GM18508 (cell line): Measurements from ENCODE around the gene AHNAK.

Experiments
- ATAC-seq: cut with Tn5 transposase; IDR thresholded peaks from one replicate; pipeline ENCODE4 v1.9.1; 2021; ENCODE audit warnings: moderate number of reproducible peaks; ENCODE audit not compliant: insufficient read depth, unreplicated experiment

Gene AHNAK

DNA sequence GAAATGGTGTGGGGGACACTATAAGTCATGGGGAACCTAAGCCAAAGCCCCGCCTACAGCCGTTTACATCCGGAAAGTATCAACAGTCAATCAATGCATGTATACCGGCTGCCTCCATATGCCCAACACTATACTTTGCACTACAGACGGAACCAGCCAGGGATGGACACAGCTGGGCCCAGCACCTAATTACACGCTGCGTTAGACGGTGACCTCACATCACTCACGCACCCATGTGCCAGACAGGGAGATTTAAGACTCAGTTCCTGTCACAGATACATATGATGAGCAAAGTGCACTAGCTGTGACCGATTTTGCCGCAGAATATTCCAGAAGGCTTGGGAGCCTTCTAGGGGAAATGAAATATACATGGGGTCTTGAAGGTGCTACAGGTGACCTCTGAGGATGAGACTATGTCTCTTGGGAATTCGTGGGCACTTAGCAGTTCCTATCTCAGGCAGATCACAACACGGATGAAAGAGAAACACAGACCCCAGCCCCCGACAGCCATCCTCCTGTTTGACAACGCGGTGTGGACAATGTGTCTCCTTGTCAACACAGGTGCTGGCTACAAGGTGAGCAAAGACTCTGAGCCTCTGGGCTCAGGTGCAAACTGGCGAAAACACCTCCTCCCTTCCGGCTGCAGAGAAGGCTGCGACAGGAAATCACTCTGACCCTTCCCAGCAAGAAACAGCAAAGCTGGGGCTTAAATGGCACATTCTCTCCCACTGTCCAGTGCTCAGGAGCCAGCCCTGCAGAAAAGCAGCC is 8.0 kb downstream of the AHNAK start:
- no peak for ATAC-seq

DNA sequence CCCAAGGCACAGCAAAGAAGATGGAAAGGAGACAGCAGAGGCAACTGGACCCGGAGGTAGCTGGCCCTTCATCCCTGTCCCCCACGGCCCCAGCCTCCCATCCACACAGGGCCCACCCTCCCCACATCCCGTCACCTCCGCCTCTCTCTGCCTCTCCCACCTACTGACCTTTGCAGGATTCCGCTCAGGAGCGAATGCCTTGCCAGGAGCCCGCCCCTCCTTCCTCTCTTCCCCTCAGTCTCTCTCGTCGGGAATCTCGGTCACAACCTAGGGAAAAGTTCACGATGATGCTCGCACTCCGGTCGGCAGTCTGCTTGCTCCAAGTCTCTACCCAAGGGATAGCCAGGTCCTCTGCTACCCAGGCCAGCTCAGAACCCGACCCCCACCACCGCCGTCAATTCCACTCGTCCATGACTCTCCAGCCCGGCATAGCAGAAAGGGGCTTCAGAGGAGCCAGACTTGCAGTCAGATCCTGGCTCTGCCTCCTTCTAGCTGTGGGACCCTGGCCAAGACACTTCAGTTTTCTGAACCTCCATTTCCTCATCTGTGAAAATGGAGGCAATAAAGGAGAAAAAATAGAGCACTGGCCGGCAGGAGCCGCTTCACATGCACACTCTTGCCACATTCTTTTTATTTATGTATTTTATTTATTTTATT is 10.2 kb downstream of the AHNAK start:
- ATAC-seq = no peak

DNA sequence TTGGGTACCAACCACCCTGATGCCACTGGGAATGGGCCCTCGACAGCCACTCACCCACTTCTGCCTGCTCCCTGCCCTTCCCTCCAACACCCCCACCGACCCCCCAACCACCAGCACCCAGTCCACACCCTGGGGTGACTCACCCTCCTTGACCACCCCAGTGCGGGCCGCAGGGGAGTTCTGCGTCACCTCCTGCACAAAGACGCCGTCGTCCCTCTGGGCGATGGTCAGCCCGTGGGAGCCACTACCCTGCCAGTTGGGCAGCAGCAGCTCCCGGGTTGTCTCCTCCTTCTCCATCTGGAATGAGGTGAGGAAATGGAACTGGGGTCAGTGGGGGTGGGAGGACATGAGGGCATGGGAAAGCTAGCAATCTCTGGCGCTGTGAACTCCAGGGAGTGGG is 10.8 kb downstream of the AHNAK start:
- no peak for ATAC-seq

DNA sequence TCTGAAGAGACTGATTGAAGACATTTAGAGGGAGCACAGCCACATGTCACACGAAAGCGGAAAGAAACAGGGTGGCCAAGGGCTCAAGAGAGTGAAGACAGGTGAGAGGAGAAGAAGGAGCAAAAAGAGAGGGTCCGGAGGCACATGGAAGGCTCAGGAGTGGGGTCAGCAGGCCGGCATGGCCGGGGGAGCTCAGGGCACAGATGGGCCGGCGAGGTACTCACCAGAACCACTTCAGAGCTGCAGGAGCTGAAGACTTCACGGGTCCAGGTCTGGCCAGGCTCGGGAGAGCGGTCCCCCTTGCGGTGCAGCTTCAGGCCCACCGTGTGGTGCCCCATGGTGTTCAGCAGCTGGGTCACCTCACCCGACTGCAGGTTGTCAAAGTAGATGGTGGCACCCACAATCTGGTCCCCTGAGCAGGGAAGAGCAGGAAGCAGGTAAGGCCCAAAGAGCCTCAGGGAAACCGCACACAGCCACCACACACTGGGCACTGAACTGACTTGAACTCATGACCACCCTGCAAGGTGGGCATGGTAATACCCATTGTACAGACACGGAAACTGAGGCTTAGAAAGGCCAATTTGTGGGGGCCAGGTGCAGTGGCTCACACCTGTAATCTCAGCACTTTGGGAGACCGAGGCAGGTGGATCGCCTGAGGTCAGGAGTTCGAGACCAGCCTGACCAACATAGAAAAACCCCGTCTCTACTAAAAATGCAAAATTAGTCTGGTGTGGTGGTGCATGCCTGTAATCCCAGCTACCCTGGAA is 11.6 kb downstream of the AHNAK start:
- ATAC-seq = no peak

DNA sequence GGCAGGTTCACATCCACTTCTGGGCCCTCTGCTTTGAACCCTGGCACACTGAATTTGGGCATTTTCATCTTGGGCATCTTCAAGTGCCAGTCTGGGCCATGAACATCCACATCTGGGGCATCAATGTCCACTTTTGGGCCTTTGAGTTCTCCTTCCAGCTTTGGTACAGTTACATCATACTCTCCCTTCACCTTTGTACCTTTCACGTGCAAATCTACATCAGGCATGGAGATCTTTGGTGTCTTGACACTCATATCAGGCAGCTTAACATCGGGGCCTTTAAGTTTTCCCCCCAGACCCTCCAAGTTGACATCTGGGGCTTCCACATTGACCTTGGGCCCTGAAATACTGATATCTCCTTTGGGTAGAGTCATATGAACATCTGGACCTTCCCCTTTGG is 14.5 kb downstream of the AHNAK start:
- ATAC-seq = no peak

DNA sequence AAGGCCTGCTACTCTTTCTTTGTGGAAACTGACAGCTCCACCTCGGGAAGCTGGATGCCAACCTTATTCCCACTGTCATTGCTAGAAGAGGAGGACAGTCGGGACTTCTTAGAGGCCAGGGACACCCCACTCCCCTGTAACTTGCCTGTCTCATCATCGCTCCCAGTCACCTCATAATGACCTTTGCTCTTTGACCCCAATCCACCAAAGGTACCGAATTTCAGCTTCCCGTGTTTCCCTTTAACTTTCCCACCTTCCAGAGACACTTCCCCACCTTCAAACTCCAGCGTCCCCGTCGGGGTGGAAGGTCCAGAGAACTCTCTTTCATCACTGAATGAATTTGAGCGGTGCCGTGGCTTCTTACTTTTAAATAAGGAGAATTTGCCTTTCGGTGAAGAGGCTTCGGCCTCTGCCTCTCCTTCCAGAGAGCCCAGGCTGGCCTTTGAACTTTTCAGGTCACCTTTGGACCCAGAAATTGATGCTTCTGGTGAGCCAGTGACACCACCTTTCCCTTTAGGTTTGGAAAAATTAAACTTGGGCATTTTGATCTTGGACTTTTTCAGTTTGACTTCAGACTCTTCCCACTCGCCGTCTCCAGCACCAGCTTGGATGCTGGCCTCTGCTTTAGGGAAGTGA is 29.8 kb downstream of the AHNAK start:
- no peak for ATAC-seq

DNA sequence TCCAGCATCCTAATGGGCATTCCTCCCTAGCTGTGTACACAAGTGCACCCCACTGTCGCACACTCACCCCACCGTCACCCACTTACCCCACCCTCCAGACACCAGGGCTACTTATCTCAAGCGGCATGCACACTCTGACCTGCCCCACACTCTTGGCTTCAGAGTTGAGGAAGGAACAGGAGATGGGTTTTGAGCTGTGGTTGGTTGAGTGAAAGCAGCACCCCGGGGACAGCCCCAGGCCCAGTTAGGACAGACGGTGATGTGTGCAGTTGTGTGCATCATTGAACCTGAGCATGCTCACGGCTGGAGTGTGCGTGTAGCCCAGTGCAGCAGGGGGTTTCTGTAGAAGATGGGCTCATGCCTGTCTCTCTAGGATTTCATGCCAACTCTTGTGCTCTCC is 32.5 kb downstream of the AHNAK start:
- ATAC-seq = no peak

DNA sequence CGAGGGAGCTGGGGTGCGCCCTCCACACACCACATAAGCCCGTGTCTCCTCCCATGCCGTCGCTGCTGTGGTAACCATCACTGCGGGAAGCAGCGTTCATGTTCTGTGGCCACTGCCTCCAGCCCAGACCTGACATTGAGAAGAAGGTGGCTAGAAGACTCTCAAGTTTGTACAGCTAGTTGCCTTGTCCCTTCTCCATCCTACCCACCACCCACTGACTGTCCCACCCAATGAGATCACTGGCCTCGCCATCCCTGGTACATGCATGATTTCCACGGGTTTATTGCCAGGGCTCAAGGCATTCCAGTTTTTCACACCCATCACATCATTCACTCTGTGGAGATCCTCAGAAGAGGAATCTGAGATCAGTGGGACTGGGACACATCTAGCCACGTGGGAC is 33.0 kb downstream of the AHNAK start:
- no peak for ATAC-seq

DNA sequence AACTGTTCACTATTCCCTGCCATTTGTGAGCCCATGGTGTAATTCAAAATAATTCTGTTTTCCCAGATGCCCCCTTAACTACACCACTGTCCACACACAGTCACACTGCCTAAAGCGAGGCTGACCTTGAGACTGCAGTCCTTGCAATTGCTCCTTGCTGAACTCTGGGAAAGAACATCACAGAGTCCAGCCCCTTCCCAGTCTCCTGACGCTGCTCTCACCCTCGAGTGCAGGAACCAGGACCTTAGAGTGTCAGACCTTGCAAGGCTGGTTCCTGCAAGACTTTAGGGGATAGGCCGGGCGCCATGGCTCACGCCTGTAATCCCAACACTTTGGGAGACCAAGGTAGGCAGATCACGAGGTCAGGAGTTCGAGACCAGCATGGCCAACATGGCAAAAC is 33.6 kb downstream of the AHNAK start:
- no peak for ATAC-seq

DNA sequence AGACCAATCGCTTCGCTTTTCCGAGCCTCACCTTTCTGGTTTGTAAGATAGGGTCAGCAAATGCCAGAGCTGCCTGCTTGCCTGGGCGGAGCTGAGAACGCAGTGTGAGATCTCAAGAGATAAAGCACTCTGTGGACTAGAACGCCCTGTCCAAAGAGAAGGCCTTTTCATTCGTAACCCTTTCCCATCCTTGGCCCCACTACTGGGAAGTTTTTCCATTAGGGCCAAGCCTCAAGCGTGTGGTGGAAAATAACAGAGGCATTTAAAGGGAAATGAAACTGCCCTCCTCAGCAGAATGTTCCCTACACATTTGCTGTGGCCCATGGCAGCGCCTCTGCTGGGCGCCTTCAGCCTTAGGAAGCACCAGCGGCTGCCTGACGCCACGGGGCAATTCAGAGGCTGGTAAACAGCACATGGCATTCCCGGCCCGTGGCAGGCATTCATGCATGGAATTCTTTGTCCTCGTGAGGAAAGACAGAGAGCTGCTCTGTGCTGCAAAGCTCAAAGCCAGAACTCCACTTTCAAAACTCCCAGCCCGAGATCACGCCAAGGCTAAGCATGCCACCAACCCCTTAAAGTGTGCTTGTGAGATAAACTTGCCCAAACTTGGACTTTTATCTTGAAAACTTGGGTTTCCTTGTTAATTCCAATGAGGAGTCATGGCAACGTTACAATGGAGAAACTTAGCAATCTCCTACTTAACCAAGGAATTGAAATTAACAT is 38.1 kb downstream of the AHNAK start:
- no peak for ATAC-seq

DNA sequence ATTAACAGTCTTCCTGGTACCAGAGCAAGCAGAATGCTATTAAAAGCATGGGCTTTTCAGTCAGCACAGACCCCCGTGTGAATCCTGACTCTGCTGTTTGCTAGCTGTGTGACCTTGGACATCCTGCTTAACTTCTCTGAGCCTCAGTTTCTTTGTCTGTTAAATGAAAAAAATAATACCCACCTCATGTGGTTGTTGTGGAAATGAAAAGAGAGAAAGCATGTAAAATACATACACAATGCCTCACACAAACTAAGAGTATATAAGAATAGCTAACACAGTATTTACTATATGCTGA is 39.5 kb downstream of the AHNAK start:
- no peak for ATAC-seq

DNA sequence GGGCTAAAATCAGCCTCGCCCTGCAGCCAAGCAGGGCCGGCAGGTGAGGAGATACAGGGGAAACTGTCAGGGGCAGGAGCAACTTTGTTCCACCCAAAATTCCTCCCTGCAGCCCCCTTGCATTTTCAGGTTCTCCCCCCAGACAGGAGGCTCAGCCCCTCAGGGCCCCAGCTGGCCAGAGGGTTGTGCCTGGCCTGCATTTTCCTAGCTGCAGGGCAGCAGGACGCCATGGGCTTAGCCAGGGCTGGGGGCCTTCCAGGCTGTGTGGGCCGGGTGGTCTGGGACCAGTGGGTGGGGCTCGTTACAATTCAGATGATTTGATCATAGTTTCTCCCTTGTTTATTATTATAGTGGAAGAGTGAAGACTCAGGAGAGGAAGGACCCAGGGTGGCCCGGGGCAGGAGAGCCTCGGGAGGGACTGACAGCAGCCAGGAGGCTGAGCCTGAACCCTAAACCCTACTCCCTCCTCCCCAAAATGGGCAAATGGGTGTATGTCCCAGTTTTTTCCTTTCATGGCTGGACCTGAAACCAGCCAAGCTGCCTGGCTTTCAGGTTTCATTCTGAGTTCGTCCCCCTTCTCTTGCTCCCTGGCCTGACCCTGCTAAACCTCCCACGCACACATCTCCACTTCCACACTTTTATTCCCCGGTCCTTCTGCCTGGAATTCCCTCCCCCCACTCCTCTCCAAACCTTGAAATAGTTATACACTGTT is 40.0 kb downstream of the AHNAK start:
- ATAC-seq = no peak

DNA sequence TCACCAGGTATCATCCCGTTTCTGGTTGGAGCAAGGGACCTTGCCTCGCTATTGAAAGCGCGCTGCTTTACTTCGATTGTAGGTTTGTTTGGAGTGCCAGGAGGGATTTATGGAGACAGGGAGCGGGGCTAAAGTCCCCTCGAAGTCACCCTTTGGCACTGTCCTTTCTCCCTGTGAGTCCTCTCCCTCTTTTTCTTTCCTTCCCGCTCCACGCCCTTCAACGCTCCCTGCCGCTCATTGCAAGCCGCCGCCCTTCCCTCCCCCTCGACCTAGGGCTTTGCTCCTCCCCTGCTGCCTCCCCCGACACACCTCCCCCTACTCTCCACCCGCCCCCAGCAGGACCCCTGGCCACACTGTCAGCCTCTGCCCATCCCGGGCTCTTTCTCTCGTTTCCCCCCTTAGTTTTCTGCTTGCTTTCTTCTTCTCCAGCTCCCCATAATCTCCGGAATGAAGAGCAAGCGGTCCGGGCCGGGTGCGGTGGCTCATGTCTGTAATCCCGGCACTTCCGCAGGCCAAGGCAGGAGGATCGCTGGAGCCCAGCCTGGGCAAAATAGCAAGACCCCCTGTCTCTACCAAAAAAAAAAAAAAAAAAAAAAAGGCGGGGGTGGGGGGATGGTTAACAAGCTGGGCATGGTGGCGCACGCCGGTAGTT is 41.0 kb downstream of the AHNAK start:
- ATAC-seq = no peak

DNA sequence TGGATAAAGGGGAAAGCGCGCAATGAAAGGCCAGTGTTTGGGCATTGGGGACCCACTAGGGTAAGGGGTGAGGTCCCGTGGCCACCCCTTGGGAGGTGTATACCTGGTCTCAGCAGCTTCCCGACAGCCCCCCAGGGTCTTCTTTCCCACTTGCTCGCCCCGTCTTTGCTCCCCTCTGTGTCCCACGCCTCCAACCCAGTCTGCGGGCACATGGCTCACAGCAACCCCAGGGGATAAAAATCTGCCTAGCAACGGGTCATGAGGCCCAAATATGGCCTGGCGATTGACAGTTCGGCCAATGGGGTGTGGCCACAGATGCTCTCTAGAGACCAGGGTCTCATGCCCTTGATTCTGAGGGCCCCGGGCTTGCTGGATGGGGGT is 41.6 kb downstream of the AHNAK start:
- no peak for ATAC-seq

DNA sequence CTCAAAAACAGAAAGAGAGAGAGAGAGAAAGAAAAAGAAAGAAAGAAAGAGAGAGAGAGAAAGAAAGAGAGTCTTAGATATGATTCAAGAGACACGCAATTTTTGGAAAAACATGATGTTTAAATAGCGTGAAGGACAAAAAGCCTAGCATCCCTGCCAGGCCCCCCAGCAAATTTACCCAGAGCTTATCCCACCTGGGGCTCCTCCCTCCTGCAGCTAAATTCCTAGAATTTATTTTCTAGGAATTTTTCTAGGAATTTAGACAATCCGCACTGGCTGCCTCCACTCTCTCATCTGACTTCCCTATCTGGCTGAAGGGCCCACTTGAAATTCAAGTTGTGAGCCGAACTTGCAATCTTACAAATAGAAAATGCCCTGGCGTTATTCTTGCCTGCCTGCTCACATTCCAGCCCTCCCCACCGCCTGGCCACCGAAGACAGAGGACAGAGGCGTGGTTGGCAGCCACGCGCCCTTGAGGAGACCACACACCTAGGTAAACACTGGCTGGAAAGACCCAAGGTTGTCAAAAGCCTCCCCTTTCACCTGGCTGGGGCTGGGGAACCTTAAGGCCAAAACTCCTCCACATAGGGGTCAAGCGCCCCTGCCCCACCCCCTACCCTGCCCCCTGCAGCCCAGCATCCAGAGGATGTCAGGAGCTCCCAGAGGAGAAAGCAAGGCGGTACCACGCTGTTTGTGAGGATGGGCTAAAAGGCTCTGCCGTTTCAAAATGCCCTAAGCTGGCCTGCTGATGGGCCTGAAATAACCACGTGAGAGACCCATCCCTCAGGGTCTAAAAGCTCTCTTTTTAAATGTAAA is 42.2 kb downstream of the AHNAK start:
- no peak for ATAC-seq

DNA sequence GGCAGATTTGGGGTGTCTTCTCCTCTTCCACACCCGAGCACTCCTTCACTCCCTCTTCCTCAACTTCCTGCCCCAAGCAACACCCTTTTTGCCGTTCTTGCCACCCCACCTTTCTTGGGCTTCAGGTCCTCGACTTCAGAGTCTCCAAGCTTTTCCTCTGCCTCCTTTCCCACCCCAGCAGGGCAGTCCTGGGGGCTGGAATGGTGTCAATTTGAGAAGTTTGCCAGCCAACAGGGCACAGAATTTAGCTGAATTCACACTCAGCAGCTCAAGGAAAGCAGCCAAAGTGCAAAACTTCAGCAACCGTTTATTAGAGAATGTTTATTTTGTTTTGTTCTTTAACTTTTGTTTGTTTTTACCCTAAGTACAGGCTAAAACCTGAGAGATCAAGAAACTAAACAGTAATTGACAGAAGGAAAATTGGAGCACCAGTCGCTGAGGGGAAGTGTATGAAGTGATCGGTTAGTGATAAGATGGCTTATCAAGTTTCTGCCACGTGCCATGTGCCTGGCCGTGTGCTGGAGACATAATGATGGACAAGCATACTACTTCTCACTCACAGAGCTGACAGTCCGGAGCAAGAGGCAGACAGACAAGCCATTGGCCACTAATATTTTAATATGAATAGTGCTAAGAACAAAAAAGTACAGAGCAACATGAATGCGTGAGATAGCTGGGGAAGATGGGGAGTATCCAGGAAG is 44.4 kb downstream of the AHNAK start:
- no peak for ATAC-seq

DNA sequence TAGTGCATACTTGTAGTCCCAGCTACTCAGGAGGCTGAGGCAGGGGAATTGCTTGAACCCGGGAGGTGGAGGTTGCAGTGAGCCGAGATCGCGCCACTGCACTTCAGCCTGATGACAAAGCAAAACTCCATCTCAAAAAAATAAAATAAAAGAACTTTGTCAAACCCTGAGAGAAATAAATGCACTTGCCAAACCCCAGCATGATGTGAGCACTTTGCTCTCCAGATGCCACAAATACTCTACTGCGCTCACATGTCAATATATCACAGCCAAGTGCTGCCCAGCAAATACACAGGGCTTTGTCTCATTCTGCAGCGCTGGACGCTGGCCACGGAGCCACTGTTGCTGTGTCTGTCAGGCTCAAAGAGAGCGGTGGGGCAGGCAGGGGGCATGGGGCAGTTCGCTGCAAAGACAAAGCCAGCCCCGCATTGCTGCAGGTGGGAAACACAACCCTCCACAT is 45.1 kb downstream of the AHNAK start:
- ATAC-seq = no peak

DNA sequence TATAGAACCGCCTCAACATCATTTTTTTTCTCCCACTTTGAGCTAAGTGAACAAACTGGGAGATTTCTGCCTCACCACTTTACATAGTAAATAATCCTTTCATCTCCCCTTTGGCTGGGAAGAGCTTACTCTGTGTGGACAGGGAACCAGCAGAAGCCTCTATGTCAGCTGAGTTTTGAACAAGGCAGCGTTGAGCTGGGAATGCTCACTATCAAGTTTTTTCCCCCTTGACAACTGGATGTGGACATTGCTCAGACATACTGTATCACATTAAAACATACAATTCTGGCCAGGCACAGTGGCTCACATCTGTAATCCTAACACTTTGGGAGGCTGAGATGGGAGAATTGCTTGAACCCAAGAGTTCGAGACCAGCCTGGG is 46.0 kb downstream of the AHNAK start:
- no peak for ATAC-seq
